Left lung (tissue), 10 donors: Measurements from ENCODE around the gene SLC18A3. TPM values are rescaled to one million over a fixed set of nuclear protein-coding genes. Genes with fewer than 3 reads are reported as not detected.

ENCODE experiments used
- ATAC-seq: fragments of 200-7000 bp; cut with Tn5 transposase; one replicate; pipeline ENCODE4 v1.9.1; 2020; ENCODE audit warnings: moderate library complexity
- DNase-seq, 4 donors: peaks; one replicate each; pipeline ENCODE4 v3.0.0-alpha.2; 2013 to 2020
- H3K27ac ChIP-seq, 2 donors: fragments of 200-600 bp; sonication (generic) in 1 of 2; one replicate each; pipeline versions ENCODE4 v1.5.0 to v1.8.0; 2020 to 2021
- H3K27me3 ChIP-seq, 2 donors: fragments of 200-600 bp; sonication (generic) in 1 of 2; one replicate each; pipeline versions ENCODE4 v1.5.0 to v1.8.0; 2020 to 2021
- H3K36me3 ChIP-seq, 2 donors: fragments of 200-600 bp; sonication (generic) in 1 of 2; one replicate each; pipeline versions ENCODE4 v1.5.0 to v1.8.0; 2020 to 2021
- H3K4me1 ChIP-seq, 2 donors: fragments of 200-600 bp; one replicate each; pipeline ENCODE4 v1.8.0; 2021
- H3K4me3 ChIP-seq, 2 donors: fragments of 200-600 bp; sonication (generic) in 1 of 2; one replicate each; pipeline versions ENCODE4 v1.5.0 to v1.8.0; 2020 to 2021; ENCODE audit warnings: mild to moderate bottlenecking in 1 of 2
- H3K9me3 ChIP-seq, 2 donors: fragments of 200-600 bp; sonication (generic) in 1 of 2; one replicate each; pipeline versions ENCODE4 v1.5.0 to v1.8.0; 2020 to 2021
- CTCF ChIP-seq, 2 donors: fragments of 200-600 bp; sonication (generic) in 1 of 2; IDR thresholded peaks; one replicate each; pipeline versions ENCODE4 v1.5.0 to v1.8.0; 2021; ENCODE audit warnings: antibody characterized with exemption in 2 of 2
- intact Hi-C, 2 donors: fragments of 100-400 bp; cut with DNase I; formaldehyde crosslinking; loops; one replicate each; pipeline versions ENCODE4 v1.11.2 to v1.14.2; 2022
- polyA plus RNA-seq, 6 donors: library from polyadenylated mRNA; unstranded; fragments of 120-200 nt; gene quantifications; one replicate each; pipeline ENCODE4 v1.2.1, GENCODE V29; 2013; ENCODE audit not compliant: insufficient read length in 6 of 6
- total RNA-seq, 2 donors: library from RNA; stranded (reverse); fragmentation: NEBNext Ultra II Directional; extraction: Animal tissue kit (Norgen Biotek cat#: 25700); gene quantifications; one replicate each; pipeline ENCODE4 v1.2.1, GENCODE V29; 2021
- donor health status: DM: no; HTN: yes; CAD: no.
- donor health status: DM: no; HTN: no; CAD: no.

SLC18A3 gene
- total and polyA plus RNA-seq, 8 donors = not detected

GRCh38 chr10:49613882-49614241, 3.8 kb downstream of the SLC18A3 start, which contains the start of gene CHAT:
Gene CHAT, plus strand, starts transcription at chr10:49614037. Its CDS starts 153 bp downstream, at chr10:49614190.
- DNase-seq = no peak
- no peaks in the 10 kb centered on the region for H3K36me3 ChIP-seq
- intact Hi-C loops = no loop called here
- H3K4me1 ChIP-seq = peaks cover 5 to 14% of the 10 kb centered on the region in 2 donors
- ATAC-seq = no peak
- TF ChIP-seq CTCF (IDR thresholded peaks at IDR 0.05) = no peak
- H3K27ac ChIP-seq = no peak within 1 kb of the TSS
- H3K27me3 ChIP-seq = peaks cover 59 to 100% of the 10 kb centered on the region in 2 donors
- no peaks in the 10 kb centered on the region for H3K9me3 ChIP-seq
- H3K4me3 ChIP-seq = no peak within 1 kb of the TSS

GRCh38 chr10:49614242-49615198, 4.4 kb downstream of the SLC18A3 start:
- H3K4me1 ChIP-seq = peaks cover 5 to 12% of the 10 kb centered on the region in 2 donors
- H3K9me3 ChIP-seq = no peaks in the 10 kb centered on the region
- intact Hi-C loops = no loop called here
- no peaks in the 10 kb centered on the region for H3K36me3 ChIP-seq
- ATAC-seq (no peak), DNase-seq (peak in 1 of 4 donors; percentile 26)
- peaks cover 52 to 100% of the 10 kb centered on the region in 2 donors for H3K27me3 ChIP-seq
- H3K27ac ChIP-seq = no peak overlapping the region
- H3K4me3 ChIP-seq = no peak overlapping the region
- no peak for TF ChIP-seq CTCF (IDR thresholded peaks at IDR 0.05)

- intact Hi-C loops = no loop called here
Observed at GRCh38 chr10:49615213-49615612, 5.1 kb downstream of the SLC18A3 start.

GRCh38 chr10:49615721-49616120, 5.6 kb downstream of the SLC18A3 start:
- H3K27me3 ChIP-seq = peaks cover 40 to 100% of the 10 kb centered on the region in 2 donors
- H3K36me3 ChIP-seq = no peaks in the 10 kb centered on the region
- TF ChIP-seq CTCF (IDR thresholded peaks at IDR 0.05) = no peak
- intact Hi-C loops = no loop called here
- H3K27ac ChIP-seq = no peak overlapping the region
- H3K4me3 ChIP-seq = no peak overlapping the region
- H3K9me3 ChIP-seq = no peaks in the 10 kb centered on the region
- ATAC-seq (no peak), DNase-seq (no peak)
- H3K4me1 ChIP-seq = peaks cover under 1 to 2% of the 10 kb centered on the region in 2 donors

More at GRCh38 chr10:49615213-49615612, 5.1 kb downstream of the SLC18A3 start:
- H3K9me3 ChIP-seq = no peaks in the 10 kb centered on the region
- peaks cover 5% of the 10 kb centered on the region in 2 donors for H3K4me1 ChIP-seq
- no peak overlapping the region for H3K27ac ChIP-seq
- H3K4me3 ChIP-seq = no peak overlapping the region
- ATAC-seq (no peak), DNase-seq (no peak)
- no peak for TF ChIP-seq CTCF (IDR thresholded peaks at IDR 0.05)
- peaks cover 46 to 100% of the 10 kb centered on the region in 2 donors for H3K27me3 ChIP-seq
- H3K36me3 ChIP-seq = no peaks in the 10 kb centered on the region

- TF ChIP-seq CTCF (IDR thresholded peaks at IDR 0.05) = no peak
- H3K9me3 ChIP-seq = no peaks in the 10 kb centered on the region
- H3K4me1 ChIP-seq = no peaks in the 10 kb centered on the region
- H3K36me3 ChIP-seq = no peaks in the 10 kb centered on the region
- no peak overlapping the region for H3K27ac ChIP-seq
- intact Hi-C loops = no loop called here
- peaks cover 32 to 95% of the 10 kb centered on the region in 2 donors for H3K27me3 ChIP-seq
- ATAC-seq (no peak), DNase-seq (no peak)
- H3K4me3 ChIP-seq = no peak overlapping the region
Observed at GRCh38 chr10:49616421-49617101, 6.5 kb downstream of the SLC18A3 start.
